Smooth muscle cell of the brain vasculature (primary cell): ENCODE data around the gene QRICH1.

ENCODE experiments used
- DNase-seq: peaks from one replicate; pipeline ENCODE4 v3.0.0-alpha.2; 2012; ENCODE audit warnings: low read depth, low spot score

Gene QRICH1

DNA sequence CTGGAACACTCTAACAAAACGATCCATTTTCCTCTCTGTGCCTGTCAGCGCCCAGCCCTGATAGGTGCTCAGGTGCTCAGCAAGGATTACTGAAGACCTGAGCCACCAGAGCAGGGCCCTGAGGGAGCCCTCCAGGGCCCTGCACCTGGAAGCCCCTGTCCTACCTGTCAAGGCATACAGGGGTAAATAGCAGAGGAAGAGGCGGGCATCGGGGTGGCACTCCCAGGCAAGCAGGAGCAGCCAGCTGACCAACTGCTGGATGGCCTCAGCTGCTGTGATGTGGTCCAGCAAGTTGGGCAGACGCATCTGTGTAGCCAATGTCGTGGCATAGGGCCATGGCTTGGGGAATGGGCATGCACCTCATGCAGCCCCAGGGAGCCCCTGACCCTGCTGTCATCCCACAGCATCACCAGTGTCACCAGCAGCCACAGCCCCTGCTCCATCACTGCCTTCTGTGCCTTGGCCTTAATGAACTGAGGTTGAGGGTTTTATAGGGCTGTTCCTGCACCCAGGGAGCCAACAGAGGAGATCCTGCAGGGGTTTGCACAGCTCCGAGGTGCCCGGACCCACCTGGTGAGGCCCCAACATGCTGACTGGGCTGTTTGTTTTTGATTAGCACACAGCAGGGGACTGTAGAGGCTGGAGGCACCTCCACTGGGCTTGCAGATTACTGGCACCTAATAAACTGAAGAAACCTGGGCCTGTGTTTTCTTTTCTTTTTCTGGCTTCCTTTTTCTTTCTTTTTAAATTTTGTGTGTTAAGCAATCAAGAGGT, 94.6 kb downstream of the QRICH1 start:
- DNase-seq, result no peak

DNA sequence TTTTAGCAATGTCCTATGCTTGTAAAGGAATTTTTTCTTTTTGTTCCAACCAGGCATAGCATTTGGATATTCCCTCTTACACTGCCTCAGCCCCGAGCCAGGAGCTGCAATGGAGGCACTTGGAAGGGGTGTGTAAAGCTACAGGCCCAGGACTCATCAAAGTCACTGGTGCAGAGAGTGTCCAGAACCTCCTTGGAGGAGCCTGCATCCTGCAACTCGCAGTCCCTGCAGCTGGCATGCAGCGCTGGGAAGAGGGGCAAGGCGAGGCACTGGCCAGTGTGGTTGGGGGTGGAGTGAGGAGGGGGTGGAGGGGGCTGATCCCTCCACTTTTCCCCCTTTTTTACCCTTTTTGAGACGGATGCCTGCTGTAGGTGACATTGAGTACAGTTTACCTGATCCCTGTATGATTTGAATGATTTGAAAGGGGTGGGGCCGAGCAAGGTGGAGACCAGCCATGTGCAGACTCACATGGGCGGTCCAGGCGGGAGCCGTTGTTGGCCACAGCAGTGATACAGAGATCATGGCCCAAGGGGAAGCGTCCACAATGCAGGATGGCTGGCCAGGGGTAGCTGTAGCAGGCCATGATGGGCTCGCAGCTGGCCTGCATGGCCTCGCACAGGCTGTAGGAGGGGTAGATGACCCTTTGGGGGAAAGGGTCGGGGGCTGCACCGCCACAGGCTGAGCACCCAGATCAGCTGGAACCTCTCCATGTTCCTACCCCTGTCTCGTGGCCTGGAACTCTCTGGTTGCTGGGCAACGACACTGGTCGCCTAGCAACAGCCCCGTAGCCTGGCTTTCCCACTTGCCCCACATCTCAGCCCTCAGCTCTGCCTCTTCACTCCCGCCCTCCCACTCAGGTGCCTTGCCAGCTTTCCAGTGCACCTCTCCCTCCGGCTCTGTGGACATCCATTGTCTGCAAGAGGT, 95.9 kb downstream of the QRICH1 start:
- no peak for DNase-seq

DNA sequence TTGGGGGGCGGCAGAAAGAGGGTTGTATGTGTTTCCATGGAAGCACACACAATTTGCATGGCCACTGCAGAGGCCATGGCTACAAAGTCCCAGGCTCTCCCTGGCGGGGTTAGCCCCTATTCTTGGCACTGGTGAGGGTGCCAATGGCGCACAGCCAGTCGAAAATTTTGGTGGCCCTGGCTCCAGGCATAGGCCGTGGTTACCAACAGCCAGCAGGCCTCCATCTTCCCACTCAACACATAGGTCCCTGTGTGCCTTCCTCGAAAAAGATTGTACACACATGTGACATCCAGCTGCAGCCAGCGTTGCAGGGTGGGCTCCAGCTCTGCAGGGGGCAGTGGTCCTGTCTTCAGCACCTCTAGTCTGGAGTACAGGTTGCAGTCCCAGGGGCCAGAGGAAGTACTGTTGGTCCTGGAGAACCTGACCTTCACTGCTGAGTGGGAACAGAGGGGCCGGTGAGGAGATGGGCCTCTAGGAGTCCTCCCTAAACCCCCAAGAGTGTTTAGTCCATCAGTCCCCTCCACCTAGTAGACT, 96.7 kb downstream of the QRICH1 start:
- DNase-seq, result no peak

DNA sequence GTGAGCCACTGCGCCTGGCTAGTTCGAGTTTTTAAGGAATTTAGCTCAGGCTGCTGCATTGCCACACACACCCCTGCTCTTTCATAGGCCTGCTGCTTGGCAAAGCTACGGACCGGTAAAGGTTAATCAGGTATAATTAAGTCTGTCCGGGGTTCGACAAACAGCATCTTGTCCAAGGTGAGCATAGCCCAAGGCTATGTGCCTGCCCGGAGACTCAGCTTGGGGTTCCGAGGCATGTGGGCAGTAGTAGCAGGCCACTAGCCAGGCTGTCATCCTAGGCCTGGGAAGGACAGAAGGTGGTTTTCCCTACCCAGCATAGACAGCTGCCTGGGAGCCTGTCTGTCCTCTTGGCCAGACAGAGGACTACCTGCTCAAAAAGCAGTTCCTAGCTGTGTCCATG, 97.2 kb downstream of the QRICH1 start:
- no peak for DNase-seq

DNA sequence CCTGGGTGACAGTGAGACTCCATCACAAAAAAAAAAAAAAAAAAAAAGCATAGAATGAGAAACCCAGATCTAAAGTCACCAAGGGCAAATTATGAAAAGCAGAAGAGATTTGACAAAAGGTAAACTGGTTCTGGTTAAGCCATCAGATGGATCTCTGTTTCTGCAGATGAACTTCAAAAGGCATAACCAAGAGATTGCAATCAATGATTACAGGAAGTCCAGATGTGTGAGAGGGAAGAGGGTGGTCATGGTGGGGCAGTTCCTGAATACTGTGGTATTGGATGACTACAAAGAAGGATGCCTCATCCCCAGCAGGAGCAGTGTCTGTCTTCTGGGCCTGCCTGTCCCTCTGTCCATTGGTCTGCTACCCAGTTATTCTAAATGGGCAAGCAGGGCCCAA, 100.0 kb downstream of the QRICH1 start:
- DNase-seq, result no peak

DNA sequence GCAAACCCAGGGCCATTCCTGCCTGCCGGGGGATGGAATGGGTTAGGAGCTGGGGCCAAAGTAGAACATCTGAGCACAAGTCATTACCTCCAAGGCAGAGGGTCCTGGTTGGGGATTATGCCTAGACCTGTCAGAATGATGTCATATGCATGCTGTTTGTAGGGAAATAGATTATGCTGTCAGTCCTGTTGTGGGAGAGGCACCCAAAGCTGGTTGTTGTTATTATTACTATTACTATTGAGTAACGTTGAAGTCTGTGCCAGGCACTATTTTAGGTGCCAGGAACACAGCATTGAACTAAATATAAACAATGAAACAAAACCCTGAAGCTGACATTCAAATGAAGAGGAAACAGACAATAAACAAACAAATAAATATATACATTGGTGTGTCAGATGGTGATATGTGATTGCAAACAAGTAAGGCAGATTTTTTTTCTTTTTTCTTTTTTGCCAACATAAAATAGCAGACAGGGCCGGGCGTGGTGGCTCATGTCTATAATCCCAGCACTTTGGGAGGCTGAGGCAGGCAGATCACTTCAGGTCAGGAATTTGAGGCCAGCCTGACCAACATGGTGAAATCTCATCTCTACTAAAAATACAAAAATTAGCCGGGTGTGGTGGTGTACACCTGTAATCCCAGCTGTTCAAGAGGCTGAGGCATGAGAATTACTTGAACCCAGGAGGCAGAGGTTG, 101.9 kb downstream of the QRICH1 start:
- no peak for DNase-seq

DNA sequence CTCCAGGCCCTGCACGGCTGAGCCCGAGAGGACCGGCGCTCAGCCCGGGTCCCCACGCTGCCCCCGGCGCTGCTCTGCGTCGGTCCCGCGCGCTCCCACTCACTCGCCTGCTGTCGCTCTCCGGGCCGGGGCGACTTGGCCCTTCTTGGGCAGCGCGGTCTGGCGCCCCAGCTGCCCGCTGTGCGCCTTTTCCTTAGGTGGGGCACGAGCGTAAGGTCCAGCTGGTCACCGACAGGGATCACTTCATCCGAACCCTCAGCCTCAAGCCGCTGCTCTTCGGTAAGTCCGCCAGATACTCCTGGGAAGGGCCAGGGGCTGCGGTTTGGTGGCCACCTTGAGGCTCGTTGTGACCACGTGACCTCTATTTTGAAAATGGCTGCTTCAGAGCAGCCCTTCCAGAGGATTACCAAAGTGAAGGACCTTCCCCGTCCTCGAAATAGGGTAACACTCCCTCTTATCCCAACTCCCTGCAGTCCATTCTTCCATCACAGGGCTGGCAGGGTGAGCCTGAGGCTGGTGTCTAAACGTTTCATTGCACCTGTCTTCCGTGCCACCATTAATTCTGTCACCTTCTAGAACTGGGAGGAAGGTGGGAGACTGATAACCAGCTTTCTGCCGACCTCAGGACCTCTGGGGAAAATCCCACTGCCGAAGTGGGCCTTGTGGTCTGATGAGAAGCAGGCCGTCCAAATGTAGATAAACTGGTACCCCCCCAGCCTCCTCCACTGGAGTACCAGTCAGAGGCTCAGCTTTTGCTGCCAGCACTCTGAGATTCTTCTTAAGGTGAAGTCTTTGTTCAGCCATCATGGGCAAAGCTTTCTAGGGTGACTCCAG, 103.0 kb downstream of the QRICH1 start:
- no peak for DNase-seq

DNA sequence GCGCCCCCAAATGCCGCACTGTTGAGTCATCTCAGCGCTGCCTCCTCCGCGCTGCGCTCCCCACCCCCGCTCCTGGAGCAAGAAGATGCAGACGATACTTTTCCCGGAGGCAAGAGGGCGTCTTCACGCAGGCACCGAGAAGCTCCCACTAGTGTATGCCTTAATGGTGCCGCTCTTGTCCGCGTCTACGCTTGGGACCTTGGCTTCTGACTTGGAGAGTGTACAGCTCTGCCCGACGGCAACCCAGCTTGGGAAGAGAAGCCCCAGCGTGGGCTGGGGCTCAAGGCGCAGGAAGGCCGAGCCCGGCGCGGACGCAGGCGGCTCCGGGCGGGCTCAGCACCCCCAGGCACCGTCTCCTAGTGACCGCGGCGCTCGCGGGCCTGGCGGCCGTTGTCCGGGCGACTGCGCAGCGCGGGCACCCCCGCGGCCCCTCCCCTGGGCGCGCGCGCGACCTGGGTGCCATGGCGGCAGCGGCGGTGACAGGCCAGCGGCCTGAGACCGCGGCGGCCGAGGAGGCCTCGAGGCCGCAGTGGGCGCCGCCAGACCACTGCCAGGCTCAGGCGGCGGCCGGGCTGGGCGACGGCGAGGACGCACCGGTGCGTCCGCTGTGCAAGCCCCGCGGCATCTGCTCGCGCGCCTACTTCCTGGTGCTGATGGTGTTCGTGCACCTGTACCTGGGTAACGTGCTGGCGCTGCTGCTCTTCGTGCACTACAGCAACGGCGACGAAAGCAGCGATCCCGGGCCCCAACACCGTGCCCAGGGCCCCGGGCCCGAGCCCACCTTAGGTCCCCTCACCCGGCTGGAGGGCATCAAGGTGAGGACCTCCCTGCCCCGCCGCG, 103.9 kb downstream of the QRICH1 start, which contains the start of gene P4HTM:
TSS of gene P4HTM (plus strand) at position 446 of the 840 bp plus-strand sequence. CDS start at position 462, 16 bp downstream.
- peak; percentile 76 for DNase-seq

DNA sequence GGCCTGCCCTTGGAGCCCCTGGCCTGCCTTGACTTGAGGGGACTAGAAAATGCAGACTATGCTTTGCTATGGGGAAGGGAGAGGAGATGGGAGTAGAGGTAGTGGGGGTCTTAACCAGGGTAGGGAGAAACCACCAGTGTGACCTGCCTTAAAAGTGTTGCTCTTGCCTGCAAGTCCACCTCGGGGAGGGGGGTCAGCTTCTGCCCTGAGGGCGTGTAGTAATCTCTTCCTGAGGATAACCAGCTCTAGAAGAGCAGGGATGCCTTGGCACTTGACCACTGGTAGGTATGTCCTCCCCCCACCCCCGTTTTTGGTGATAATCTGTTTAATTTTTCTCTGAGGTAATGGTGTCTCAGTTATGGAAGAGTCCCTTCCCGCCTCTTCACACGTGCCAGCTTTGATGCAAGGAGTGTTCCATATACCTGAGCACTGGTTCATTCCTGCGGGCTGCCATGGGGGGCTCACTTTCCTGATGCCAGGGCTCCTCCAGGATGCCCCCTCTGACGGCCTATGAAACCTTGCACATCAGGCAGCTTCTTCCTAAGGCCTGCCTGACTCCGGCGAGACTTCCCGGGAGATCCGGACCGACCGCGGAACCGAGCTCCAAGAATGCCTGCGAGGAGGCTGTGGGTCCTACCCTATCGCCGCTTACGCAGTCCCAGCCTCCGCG, 104.6 kb downstream of the QRICH1 start:
- no peak for DNase-seq

DNA sequence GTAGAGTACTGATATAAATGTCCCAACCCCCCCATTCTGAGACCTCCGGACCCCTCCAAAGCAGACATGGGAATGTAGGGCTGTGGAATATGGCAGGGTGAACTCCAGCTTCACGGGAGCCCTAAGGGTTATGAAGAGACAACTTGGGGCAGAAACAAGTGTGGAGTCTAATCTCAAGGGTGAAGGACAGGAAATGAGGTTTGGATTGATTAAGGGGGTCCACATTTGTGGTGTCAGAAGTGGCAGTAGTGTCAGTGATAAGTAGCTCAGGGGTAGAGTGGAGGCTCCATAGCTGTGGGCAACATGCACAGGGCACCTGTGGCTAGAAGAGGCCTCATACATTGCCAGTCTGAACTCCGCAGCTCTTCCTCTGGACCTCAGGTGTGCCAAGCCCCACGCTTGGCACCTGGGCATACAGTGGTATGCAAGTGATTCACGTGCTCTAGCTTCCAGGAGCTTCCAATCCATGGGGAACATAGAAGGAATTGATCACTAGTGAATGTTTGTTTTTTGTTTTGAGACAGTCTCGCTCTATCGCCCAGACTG, 108.0 kb downstream of the QRICH1 start:
- DNase-seq, result no peak

DNA sequence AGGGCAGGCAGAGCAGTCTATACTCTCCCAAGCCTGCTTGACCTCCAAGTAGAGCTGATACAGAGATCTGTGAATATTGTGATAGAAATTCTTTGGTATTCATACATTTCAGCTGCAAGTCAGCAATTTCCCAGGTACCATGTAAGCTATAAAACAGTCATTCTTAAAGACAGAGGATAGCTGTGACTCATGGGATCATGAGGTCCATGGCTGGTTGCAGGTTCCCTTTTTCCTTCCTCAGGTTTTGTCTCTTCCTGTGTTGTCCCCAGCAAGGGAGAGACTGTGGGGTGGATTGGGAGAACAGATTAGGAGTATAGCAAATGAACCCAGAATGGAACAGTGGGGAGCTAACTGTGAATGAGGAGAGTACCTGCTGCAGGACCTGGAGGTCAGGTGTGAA, 109.2 kb downstream of the QRICH1 start:
- no peak for DNase-seq

DNA sequence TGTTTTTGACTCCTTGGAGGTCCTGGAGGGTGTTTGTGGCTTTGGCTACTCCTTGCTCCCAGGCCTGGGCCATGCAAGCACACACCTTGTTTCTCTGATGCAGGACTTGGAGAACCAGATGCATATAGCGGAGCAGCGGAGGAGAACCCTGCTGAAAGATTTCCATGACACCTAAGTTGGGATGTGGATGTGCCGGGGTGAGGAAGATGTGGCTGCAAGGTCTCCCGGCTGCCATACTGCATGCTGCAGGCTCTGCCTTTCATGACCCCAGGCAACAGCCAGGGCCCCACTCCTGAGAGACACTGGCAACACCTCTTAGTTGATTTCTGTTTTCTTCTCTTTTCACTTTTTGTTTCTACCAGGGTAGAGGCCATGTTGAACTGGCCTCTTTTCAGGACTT, 110.8 kb downstream of the QRICH1 start:
- DNase-seq, result no peak

DNA sequence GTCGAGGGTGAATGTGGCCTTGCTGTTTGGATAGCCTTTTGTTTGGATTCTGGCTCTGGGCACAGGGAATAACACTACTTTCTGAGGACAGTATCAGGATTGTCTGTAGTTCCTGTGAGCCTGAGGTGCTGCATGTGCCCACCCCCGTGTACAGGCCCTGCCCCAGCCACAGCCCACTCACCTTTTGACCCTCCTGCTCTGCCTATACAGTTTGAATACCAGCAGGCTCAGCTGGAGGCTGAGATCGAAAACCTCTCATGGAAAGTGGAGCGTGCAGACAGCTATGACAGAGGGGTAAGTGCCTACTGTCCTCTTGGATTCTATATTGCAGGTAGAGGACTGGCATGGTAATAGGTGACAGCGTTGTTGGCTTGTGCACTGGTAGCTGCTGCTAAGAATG, 111.2 kb downstream of the QRICH1 start:
- no peak for DNase-seq

DNA sequence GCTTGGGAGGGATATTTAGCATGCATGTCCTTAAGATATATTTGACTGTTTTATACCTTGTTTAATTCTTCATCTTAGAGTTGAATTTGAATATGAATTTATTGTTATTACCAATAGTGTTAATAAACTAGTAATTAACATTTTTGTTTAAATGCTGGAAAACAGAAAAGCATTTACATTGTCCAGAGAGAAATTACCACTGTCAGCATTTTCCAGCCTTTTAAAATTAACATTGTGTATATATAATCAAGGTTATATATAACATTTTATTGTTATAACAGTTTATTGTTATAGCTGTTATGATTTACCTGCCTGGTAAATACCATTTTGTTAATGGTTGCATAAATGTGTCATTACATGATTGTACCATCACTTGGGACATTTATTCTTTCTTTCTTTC, 111.9 kb downstream of the QRICH1 start:
- no peak for DNase-seq

DNA sequence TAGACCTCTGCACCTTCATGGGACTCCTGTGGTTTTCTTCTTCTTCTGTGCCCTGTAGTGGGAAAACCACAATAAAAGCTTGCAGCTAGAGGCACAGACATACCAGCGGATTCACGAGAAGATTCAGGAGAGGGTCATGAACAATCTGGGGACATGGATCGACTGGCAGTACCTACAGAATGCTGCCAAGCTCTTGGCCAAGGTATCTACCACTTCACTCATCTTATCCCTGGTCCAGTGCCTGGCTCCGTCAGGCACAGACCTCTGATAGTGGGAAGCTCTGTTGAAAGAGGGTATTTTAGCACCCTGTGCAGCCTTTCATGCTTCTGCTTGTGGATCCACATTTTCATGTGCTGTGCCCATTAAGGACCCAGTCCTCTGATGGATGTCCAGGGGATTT, 113.6 kb downstream of the QRICH1 start:
- no peak for DNase-seq
